Mucosa of descending colon (tissue), 3 donors: ENCODE measurements around the gene FAM120AOS. TPM values are rescaled to one million over a fixed set of nuclear protein-coding genes. Genes with fewer than 3 reads are reported as not detected.

ENCODE experiments used
- ATAC-seq: fragments of 200-7000 bp; cut with Tn5 transposase; one replicate; pipeline ENCODE4 v1.9.1; 2020; ENCODE audit warnings: mild to moderate bottlenecking, moderate library complexity
- DNase-seq, 3 donors: peaks; one replicate each; pipeline ENCODE4 v3.0.0-alpha.2; 2020
- H3K36me3 ChIP-seq: fragments of 200-600 bp; one replicate; pipeline ENCODE4 v1.8.0; 2021; ENCODE audit warnings: low read depth, mild to moderate bottlenecking
- H3K4me1 ChIP-seq: fragments of 200-600 bp; one replicate; pipeline ENCODE4 v1.8.0; 2021; ENCODE audit warnings: low read depth, mild to moderate bottlenecking
- H3K4me3 ChIP-seq: fragments of 200-600 bp; one replicate; pipeline ENCODE4 v1.8.0; 2021; ENCODE audit warnings: mild to moderate bottlenecking
- H3K9me3 ChIP-seq: fragments of 200-600 bp; one replicate; pipeline ENCODE4 v1.8.0; 2021; ENCODE audit warnings: mild to moderate bottlenecking
- CTCF ChIP-seq: fragments of 200-600 bp; IDR thresholded peaks from one replicate; pipeline ENCODE4 v1.8.0; 2022; ENCODE audit warnings: antibody characterized with exemption, mild to moderate bottlenecking
- intact Hi-C, 2 donors: fragments of 100-400 bp; cut with DNase I in 1 of 2; cut with micrococcal nuclease in 1 of 2; formaldehyde crosslinking; loops; one replicate each; pipeline versions ENCODE4 v1.11.0 to v1.11.1; 2022; cut with DNase I, micrococcal nuclease
- long read RNA-seq, 2 donors: library from polyadenylated mRNA; unstranded; transcript quantifications; one replicate each; pipeline ENCODE4 v2.0.0, GENCODE V29; 2019 to 2021
- total RNA-seq, 3 donors: library from RNA; stranded (reverse); fragmentation: NEBNext Ultra II Directional in 2 of 3; extraction: Animal tissue kit (Norgen Biotek cat#: 25700) in 2 of 3; gene quantifications; one replicate each; pipeline versions ENCODE4 v1.2.1 to v1.2.4, GENCODE V29; 2021 to 2023
- donor health status: DM: no; HTN: no; CAD: no; lungs with moderate emphysema.
- donor health status: DM: no; HTN: no; CAD: no.
- donor health status: DM: no; HTN: yes; CAD: no.

The FAM120AOS gene
- total RNA-seq = 10 to 100 TPM; 72.0 to 88.4 (median 73.3) TPM
- long read RNA-seq, donor 1, full-length matches to known transcripts = 123 of 140 reads
- long read RNA-seq, donor 1, partial matches to known transcripts = 4 of 140 reads
- long read RNA-seq, donor 1, other reads (novel, unspliced or antisense) = 13 of 140 reads
- long read RNA-seq, donor 2, full-length matches to known transcripts = 50 of 57 reads
- long read RNA-seq, donor 2, partial matches to known transcripts = 1 of 57 reads
- long read RNA-seq, donor 2, other reads (novel, unspliced or antisense) = 6 of 57 reads

- Histone ChIP-seq H3K4me1 (peaks cover 44% of the 10 kb centered on the region), H3K9me3 (no peaks in the 10 kb centered on the region), H3K4me3 (peak within 1 kb of the TSS; percentile 78), H3K36me3 (no peaks in the 10 kb centered on the region)
- intact Hi-C loops = no loop called here
- ATAC-seq (peak; percentile 78), DNase-seq (peak; percentile 91 to 97 (median 95))
- TF ChIP-seq CTCF = no peak
Observed at GRCh38 chr9:93453047-93453914, at the start of gene FAM120AOS. Gene FAM120AOS, minus strand, starts transcription at chr9:93453581. Its CDS starts 872 bp downstream, at chr9:93452709.

GRCh38 chr9:93501406-93501805, 48.0 kb upstream of the FAM120AOS start:
- ATAC-seq (no peak), DNase-seq (no peak)
- no peaks in the 10 kb centered on the region for H3K9me3 ChIP-seq
- peaks cover 13% of the 10 kb centered on the region for H3K4me1 ChIP-seq
- intact Hi-C loops = no loop called here
- H3K36me3 ChIP-seq = no peaks in the 10 kb centered on the region
- no peak overlapping the region for H3K4me3 ChIP-seq
- no peak for TF ChIP-seq CTCF

GRCh38 chr9:93500571-93501298, 47.4 kb upstream of the FAM120AOS start:
- Histone ChIP-seq H3K4me1 (peaks cover 13% of the 10 kb centered on the region), H3K4me3 (no peak overlapping the region)
- no peak for TF ChIP-seq CTCF

GRCh38 chr9:93496285-93496684, 42.9 kb upstream of the FAM120AOS start:
- Histone ChIP-seq H3K4me3 (no peak overlapping the region), H3K4me1 (peaks cover 10% of the 10 kb centered on the region), H3K36me3 (no peaks in the 10 kb centered on the region), H3K9me3 (no peaks in the 10 kb centered on the region)
- TF ChIP-seq CTCF = no peak
- ATAC-seq (no peak), DNase-seq (no peak)
- intact Hi-C loops = no loop called here

More at GRCh38 chr9:93500571-93501298, 47.4 kb upstream of the FAM120AOS start:
- intact Hi-C loops = no loop called here
- Histone ChIP-seq H3K9me3 (no peaks in the 10 kb centered on the region), H3K36me3 (no peaks in the 10 kb centered on the region)
- ATAC-seq (no peak), DNase-seq (no peak)

GRCh38 chr9:93493949-93494348, 40.6 kb upstream of the FAM120AOS start:
- ATAC-seq = peak; percentile 34
- H3K36me3 ChIP-seq = no peaks in the 10 kb centered on the region

More at GRCh38 chr9:93493949-93494348, 40.6 kb upstream of the FAM120AOS start:
- DNase-seq = no peak
- no peak for TF ChIP-seq CTCF
- H3K4me3 ChIP-seq = no peak overlapping the region
- H3K9me3 ChIP-seq = no peaks in the 10 kb centered on the region
- intact Hi-C loops = no loop called here
- H3K4me1 ChIP-seq = peaks cover 11% of the 10 kb centered on the region
